Stimulated activated CD8-positive, alpha-beta memory T cell treated with anti-CD3 and anti-CD28 coated beads, Interleukin-15, amount 100 ng/mL, for 48 hours (primary cell): ENCODE measurements around the gene THOC2.
"Not testable (repeated sequence)": the region's sequence is repeated elsewhere in the genome, so short reads cannot be mapped to it uniquely, and the experiment has no call there.

ENCODE experiments used
- DNase-seq, 2 donors: peaks; one replicate each; pipeline ENCODE4 v3.0.0-alpha.2; 2020; ENCODE audit warnings: low read depth in 2 of 2

THOC2 gene

GRCh38 chrX:123735137-123735536, 2.3 kb upstream of the THOC2 start:
- not testable (repeated sequence) for DNase-seq

DNA sequence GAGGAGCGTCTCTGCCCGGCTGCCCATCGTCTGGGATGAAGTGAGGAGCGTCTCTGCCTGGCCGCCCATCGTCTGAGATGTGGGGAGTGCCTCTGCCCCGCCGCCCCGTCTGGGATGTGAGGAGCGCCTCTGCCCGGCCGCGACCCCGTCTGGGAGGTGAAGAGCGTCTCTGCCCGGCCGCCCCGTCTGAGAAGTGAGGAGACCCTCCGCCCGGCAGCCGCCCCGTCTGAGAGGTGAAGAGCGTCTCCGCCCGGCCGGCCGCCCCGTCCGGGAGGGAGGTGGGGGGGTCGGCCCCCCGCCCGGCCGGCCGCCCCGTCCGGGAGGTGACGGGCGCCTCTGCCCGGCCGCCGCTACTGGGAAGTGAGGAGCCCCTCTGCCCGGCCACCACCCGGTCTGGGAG, 1.2 kb upstream of the THOC2 start:
- DNase-seq, result not testable (repeated sequence)

GRCh38 chrX:123731987-123732669, 724 bp downstream of the THOC2 start:
- no peak for DNase-seq

- no peak for DNase-seq
These were observed 1.4 kb downstream of the THOC2 start for GRCh38 chrX:123731258-123731986.

- DNase-seq, result no peak
These were observed 4.3 kb downstream of the THOC2 start for GRCh38 chrX:123728554-123728953.

- DNase-seq, result no peak
These were observed 4.8 kb downstream of the THOC2 start for GRCh38 chrX:123728016-123728415.

- not testable (repeated sequence) for DNase-seq
These were observed 10.7 kb downstream of the THOC2 start for GRCh38 chrX:123722193-123722592.

GRCh38 chrX:123720486-123720885, 12.4 kb downstream of the THOC2 start:
- DNase-seq, result no peak

GRCh38 chrX:123713841-123714240, 19.0 kb downstream of the THOC2 start:
- no peak for DNase-seq

DNA sequence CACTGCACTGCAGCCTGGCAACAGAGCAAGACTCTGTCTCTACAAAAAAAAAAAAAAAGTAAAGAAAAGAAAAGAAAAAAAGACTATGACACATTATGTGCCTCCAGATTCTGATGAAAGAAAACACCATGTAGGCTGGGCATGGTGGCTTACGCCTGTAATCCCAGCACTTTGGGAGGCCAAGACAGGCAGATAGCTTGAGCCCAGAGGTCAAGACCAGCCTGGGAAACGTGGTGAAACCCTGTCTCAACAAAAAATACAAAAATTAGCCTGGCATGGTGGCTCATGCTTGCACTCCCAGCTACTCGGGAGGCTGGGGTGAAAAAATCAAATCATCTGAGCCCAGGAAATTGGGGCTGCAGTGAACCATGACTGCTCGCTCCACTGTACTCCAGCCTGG, 19.4 kb downstream of the THOC2 start:
- no peak for DNase-seq

DNA sequence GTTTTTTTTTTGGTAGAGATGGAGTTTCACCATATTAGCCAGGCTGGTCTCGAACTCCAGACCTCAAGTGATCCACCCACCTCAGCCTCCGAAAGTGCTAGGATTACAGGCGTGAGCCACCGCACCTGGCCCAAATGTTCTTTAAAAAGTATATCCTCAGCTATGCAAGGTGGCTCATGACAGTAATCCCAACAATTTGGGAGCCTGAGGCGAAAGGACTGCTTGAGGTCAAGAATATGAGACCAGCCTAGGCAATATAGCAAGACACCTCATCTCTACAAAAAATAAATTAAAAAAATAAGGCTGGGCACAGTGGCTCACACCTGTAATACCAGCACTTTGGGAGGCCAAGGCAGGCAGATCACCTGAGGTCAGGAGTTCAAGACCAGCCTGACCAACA, 21.7 kb downstream of the THOC2 start:
- DNase-seq, result not testable (repeated sequence)

DNA sequence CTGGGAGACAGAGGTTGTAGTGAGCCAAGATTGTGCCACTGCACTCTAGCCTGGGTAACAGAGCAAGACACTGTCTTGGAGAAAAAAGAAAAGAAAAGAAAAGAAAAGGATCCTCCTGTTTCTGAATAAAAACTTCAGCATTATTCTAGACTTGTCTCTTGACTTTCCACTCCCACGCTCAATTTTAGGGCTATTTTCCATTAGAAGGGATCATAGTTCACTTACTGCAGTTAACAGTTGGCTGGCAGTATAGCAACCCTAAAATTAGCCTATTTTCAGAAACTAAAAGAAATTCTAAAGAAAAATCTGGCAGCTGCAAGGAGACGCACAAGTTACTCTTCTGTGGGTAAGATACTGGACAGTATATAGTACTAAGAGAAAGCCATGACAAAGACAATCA, 28.1 kb downstream of the THOC2 start:
- DNase-seq, result no peak

GRCh38 chrX:123698979-123699520, 33.8 kb downstream of the THOC2 start:
- no peak for DNase-seq

DNA sequence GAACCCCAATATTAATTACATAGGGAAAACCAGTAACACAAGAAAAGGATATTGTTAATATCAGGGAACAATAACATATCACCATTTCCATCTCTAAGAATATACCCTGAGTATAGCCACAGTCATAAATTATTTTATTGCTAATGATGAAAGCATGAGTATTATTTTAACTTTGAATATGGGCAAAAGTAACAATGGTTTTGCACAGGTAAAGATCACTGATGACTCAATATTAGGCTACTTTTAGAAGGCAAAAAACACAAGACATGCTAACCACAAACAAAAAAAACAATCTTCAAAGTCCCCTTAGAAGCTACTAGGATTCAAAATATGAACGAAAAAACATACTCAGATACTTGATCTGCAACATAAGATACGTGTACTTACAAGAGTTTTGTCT, 36.5 kb downstream of the THOC2 start:
- DNase-seq, result no peak

GRCh38 chrX:123695242-123695641, 37.6 kb downstream of the THOC2 start:
- no peak for DNase-seq

DNA sequence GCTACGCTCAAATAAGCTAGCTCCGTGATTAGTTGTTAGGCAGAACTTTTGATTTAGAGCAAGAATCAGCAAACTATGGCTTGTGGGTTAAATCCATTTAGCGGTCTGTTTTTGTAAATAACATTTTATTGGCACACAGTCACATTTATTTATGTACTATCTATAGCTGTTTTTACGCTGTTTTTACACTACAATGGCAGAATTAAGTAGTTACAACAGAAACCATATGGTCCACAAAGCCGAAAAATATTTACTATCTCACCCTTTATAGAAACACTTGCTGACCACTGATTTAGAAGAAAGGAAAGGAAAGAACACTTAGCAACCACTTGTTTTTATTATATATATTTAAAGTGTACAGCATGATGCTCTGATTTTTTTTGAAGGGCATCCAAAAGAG, 41.1 kb downstream of the THOC2 start:
- DNase-seq, result no peak

- DNase-seq, result no peak
These were observed 44.3 kb downstream of the THOC2 start for GRCh38 chrX:123688524-123688923.

- no peak for DNase-seq
These were observed 47.6 kb downstream of the THOC2 start for GRCh38 chrX:123685232-123685631.

DNA sequence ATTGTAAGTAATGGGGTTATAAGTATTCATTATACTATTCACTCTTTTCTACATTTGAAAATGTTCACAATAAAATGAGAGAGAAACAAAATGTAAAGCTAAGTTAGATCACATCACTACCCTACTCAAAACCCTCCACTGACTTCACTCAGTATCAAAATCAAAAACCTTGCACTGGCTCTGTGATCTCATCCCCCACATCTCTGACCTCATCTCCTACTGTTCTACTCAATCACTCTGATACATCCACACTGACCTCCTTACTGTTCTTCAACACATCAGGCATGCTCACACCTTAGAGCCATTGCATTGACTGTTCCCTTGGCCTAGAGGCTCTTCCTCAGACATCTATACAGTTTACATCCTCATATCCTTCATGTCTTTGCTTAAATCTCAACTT, 50.7 kb downstream of the THOC2 start:
- DNase-seq, result no peak

- not testable (repeated sequence) for DNase-seq
These were observed 53.0 kb downstream of the THOC2 start for GRCh38 chrX:123679733-123680460.

DNA sequence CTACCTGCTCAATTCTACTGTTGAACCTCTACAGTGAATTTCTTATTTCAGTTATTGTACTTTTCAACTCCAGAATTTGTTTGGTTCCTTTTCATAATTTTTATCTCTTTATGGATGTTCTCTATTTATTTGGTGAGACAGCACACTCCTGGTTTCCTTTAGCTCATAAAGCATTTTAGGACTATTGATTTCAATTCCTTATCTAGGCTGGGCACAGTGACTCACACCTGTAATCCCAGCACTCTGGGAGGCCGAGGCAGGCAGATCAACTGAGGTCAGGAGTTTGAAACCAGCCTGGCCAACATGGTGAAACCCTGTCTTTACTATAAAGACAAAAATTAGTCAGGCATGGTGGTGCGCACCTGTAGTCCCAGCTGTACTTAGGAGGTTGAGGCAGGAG, 57.7 kb downstream of the THOC2 start:
- no peak for DNase-seq

DNA sequence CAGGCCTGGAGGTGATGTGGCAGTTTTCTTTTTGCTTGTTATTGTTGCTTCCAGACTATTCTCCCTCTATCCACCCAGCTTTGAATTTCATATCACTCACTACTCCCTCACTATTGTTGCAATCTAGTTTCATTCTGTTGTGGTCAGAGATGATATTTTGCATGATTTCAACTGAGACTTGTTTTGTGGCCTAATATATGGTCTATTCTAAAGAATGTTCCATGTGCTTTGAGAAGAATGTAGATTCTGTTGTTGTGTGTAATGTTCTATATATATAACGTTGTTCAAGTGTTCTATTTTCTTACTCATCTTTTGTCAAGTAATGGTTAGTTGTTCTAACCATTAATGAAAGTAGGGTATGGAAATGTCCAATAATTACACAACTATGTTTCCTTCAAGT, 59.0 kb downstream of the THOC2 start:
- DNase-seq, result no peak

GRCh38 chrX:123665197-123665596, 67.7 kb downstream of the THOC2 start:
- DNase-seq, result no peak
